SJSA1 (cell line): ENCODE results near the gene POMP. TPM values are rescaled to one million over a fixed set of nuclear protein-coding genes. Genes with fewer than 3 reads are reported as not detected.
"Not testable (repeated sequence)": the region's sequence is repeated elsewhere in the genome, so short reads cannot be mapped to it uniquely, and the experiment has no call there.

Experiments
- DNase-seq, 2 experiments: peaks; one replicate each; pipeline ENCODE4 v3.0.0-alpha.2; 2015 to 2020; ENCODE audit warnings: low spot score in 2 of 2, low read depth in 1 of 2
- H3K27ac ChIP-seq: fragments of 250-450 bp; sonication (Bioruptor Pico); 2 replicates; pipeline ENCODE4 v1.5.1; 2020; ENCODE audit warnings: mild to moderate bottlenecking, moderate library complexity
- H3K27me3 ChIP-seq: fragments of 250-450 bp; sonication (Bioruptor Pico); replicated peaks from 2 replicates; pipeline ENCODE4 v1.5.1; 2020; ENCODE audit warnings: mild to moderate bottlenecking, moderate library complexity
- H3K36me3 ChIP-seq: fragments of 250-450 bp; sonication (Bioruptor Pico); 2 replicates; pipeline ENCODE4 v1.5.1; 2020; ENCODE audit warnings: mild to moderate bottlenecking
- H3K4me1 ChIP-seq: fragments of 250-450 bp; sonication (Bioruptor Pico); replicated peaks from 2 replicates; pipeline ENCODE4 v1.6.1; 2021; ENCODE audit warnings: mild to moderate bottlenecking
- H3K4me3 ChIP-seq: fragments of 250-450 bp; sonication (Bioruptor Pico); 2 replicates; pipeline ENCODE4 v1.5.1; 2020; ENCODE audit warnings: mild to moderate bottlenecking
- H3K9me3 ChIP-seq: fragments of 250-450 bp; sonication (Bioruptor Pico); replicated peaks from 2 replicates; pipeline ENCODE4 v1.5.1; 2020; ENCODE audit warnings: mild to moderate bottlenecking
- total RNA-seq: library from RNA; depleted of rRNA; stranded (reverse); fragments of >200 nt; shearing (Covaris generic); gene quantifications from 2 replicates; pipeline ENCODE4 v1.2.3, GENCODE V29; 2014

POMP gene
- total RNA-seq, 1 experiment from 2014 or later = 169 TPM

DNA sequence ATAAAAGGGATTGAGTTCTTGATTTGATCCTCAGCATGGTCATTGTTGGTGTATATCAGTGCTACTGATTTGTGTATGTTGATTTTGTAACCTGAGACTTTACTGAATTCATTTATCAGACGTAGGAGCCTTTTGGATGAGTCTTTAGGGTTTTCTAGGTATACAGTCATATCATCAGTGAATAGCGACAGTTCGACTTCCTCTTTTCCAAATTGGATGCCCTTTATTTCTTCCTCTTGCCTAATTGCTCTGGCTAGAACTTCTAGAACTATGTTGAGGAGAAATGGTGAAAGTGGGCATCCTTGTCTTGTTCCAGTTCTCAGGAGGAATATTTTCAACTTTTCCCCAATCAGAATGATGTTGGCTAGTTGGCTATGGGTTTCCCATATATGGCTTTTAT, 27.0 kb downstream of the POMP start:
- H3K4me3 ChIP-seq = no peak overlapping the region
- H3K27ac ChIP-seq = no peak overlapping the region
- H3K9me3 ChIP-seq = no peaks in the 10 kb centered on the region
- H3K27me3 ChIP-seq = no peaks in the 10 kb centered on the region
- no peak for DNase-seq
- H3K36me3 ChIP-seq = no peaks in the 10 kb centered on the region
- no peaks in the 10 kb centered on the region for H3K4me1 ChIP-seq

- peak; percentile 56 to 80 for DNase-seq
- H3K4me3 ChIP-seq = peak overlapping the region; percentile 24
- H3K36me3 ChIP-seq, H3K27me3 ChIP-seq, H3K9me3 ChIP-seq: not testable (repeated sequence)
- H3K4me1 ChIP-seq = peaks cover 12% of the 10 kb centered on the region
- H3K27ac ChIP-seq = peak overlapping the region; percentile 75
Observed at GRCh38 chr13:28693605-28694491, 34.9 kb downstream of the POMP start.

DNA sequence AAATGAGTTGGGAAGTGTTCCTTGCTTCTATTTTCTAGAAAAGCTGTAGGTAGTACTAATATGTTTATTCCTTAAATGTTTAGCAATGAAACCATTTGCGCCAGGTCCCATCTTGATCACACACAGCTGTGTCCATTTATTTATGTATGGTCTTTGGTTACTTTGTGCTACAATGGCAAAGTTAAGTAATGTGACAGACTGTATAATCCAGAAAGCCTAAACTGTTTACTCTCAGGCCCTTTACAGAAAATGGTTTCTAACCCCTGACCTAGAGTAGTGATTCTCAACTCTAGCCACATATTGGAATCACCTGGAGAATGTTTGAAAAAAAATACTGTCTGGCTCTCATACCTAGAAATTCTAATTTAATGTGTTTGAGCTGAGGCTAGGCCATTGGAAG, 38.5 kb downstream of the POMP start:
- Histone ChIP-seq H3K36me3 (peaks cover 17% of the 10 kb centered on the region; the same call in 1 of the 2 replicates), H3K9me3 (no peaks in the 10 kb centered on the region), H3K4me3 (no peak overlapping the region), H3K27me3 (no peaks in the 10 kb centered on the region), H3K27ac (no peak overlapping the region), H3K4me1 (peaks cover 12% of the 10 kb centered on the region)
- DNase-seq = no peak

DNA sequence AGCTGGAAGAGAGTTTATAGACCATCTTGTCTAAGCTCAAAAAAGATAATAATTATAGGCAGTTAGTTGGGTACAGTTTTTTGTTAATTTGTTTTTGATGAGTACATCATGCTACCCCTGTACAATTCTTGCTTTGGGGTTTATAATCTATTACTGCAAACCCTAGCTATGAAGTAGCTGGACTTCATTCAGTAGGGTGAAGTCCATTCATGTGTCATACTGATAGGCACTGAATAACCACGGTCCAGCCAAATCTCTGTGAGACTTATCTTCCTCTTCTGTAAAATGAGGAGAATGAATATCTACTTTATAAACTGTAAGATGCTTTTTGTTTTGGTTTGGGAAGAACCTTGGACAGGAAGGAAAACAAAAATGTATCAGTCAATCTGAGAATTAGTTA, 40.3 kb downstream of the POMP start:
- no peak for DNase-seq
- Histone ChIP-seq H3K9me3 (no peaks in the 10 kb centered on the region), H3K4me1 (peaks cover under 1% of the 10 kb centered on the region; the same call in 1 of the 2 replicates), H3K27me3 (no peaks in the 10 kb centered on the region), H3K4me3 (no peak overlapping the region), H3K27ac (no peak overlapping the region), H3K36me3 (peaks cover 17% of the 10 kb centered on the region; the same call in 1 of the 2 replicates)

DNA sequence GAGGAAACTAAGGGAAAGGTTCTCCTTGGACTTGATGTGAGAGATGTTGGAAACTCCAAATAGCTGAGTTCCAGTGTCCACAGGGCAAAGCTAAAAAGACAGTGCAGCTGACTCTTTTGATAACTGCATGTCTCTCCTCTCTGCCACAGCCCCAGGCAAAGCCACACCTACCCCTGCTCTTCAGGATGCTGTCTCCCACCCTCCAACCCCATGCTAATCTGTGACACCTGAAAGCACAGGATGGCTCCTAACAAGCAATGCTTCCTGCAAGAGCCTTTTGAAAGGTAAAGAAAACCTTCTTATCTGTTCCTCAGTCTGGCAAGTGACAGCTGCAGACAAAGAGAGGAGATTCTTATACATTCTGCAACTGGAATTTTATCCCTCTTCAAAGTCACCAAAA, 45.4 kb downstream of the POMP start:
- H3K4me1 ChIP-seq = peaks cover 7% of the 10 kb centered on the region
- no peak for DNase-seq

DNA sequence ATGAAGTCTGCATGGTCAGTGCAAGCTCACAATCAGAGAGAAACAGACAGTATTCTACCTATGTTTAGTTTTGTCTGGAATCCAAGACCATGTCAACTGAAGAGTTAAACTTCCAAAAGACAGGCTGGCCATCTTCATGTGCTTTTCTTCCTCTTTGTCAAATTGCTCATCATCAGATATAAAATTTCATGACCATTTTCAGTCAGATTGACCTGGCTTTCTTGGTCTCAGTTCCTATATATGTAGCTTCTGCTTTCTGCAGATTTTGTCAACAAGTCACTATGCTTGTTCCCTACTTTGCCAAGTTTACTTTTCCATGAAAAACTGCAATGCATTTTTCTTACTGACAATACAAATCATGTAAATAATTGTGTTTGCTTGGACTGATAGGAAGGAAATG, 46.0 kb downstream of the POMP start:
- Histone ChIP-seq H3K4me1 (peaks cover 7% of the 10 kb centered on the region), H3K27me3 (no peaks in the 10 kb centered on the region), H3K9me3 (no peaks in the 10 kb centered on the region), H3K4me3 (no peak overlapping the region), H3K36me3 (peaks cover 12% of the 10 kb centered on the region; the same call in 1 of the 2 replicates), H3K27ac (no peak overlapping the region)
- DNase-seq = no peak

More for the DNA sequence above, 45.4 kb downstream of the POMP start:
- Histone ChIP-seq H3K4me3 (no peak overlapping the region), H3K27ac (no peak overlapping the region), H3K36me3 (peaks cover 12% of the 10 kb centered on the region; the same call in 1 of the 2 replicates), H3K9me3 (no peaks in the 10 kb centered on the region), H3K27me3 (no peaks in the 10 kb centered on the region)

GRCh38 chr13:28705461-28706083, 46.6 kb downstream of the POMP start:
- no peak for DNase-seq

DNA sequence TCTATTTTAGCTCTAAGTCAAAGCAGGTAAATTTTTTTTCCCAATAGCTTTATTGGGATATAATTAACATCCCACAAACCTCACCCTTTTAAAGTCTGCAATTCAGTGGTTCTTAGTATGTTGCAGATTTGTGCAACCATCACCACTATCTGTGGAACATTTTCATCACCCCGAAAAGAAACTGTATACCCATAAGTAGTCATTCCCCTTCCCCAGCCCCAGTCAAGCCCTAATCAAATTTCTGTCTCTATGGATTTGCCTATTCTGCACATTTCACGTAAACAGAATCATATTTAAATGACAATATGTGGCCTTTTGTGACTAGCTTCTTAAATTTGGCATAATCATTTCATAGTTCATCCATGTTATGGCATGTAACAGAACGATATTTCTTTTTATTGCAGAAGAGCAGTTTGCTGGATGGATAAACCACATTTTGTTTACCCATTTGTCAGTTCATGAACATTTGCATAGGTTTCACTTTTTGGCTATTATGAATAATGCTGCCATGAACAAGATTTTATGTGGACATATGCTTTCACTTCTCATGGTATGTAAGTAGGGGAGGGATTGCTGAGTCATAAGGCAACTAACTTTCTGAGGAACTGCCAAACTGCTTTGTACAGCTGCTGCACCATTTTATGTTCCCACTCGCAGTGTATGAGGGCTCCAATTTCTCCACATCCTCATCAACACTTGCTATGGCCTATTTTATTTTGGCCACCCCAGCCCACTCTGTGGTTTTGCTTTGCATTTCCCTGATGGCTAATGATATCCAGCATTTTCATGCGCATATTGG, 48.9 kb downstream of the POMP start:
- Histone ChIP-seq H3K4me3 (no peak overlapping the region), H3K4me1 (peaks cover 7% of the 10 kb centered on the region), H3K27ac (no peak overlapping the region), H3K27me3 (no peaks in the 10 kb centered on the region), H3K36me3 (peaks cover 2% of the 10 kb centered on the region; the same call in 1 of the 2 replicates), H3K9me3 (no peaks in the 10 kb centered on the region)
- no peak for DNase-seq

More at GRCh38 chr13:28705461-28706083, 46.6 kb downstream of the POMP start:
- Histone ChIP-seq H3K4me3 (no peak overlapping the region), H3K27me3 (no peaks in the 10 kb centered on the region), H3K36me3 (peaks cover 8% of the 10 kb centered on the region; the same call in 1 of the 2 replicates), H3K4me1 (peaks cover 7% of the 10 kb centered on the region), H3K27ac (no peak overlapping the region), H3K9me3 (no peaks in the 10 kb centered on the region)

- peaks cover 2% of the 10 kb centered on the region; the same call in 1 of the 2 replicates for H3K36me3 ChIP-seq
- no peaks in the 10 kb centered on the region for H3K9me3 ChIP-seq
- peaks cover 8% of the 10 kb centered on the region for H3K4me1 ChIP-seq
- DNase-seq = no peak
- H3K27me3 ChIP-seq = no peaks in the 10 kb centered on the region
- no peak overlapping the region for H3K27ac ChIP-seq
- no peak overlapping the region for H3K4me3 ChIP-seq
Observed at GRCh38 chr13:28710161-28710560, 51.2 kb downstream of the POMP start.

- H3K4me1 ChIP-seq = peaks cover 30% of the 10 kb centered on the region
- no peak for DNase-seq
- H3K36me3 ChIP-seq = peaks cover 2% of the 10 kb centered on the region; the same call in 1 of the 2 replicates
- H3K9me3 ChIP-seq = no peaks in the 10 kb centered on the region
- H3K27me3 ChIP-seq = no peaks in the 10 kb centered on the region
- no peak overlapping the region for H3K27ac ChIP-seq
- H3K4me3 ChIP-seq = no peak overlapping the region
Observed at GRCh38 chr13:28714651-28715050, 55.7 kb downstream of the POMP start.

- Histone ChIP-seq H3K4me1 (peaks cover 41% of the 10 kb centered on the region), H3K27me3 (no peaks in the 10 kb centered on the region), H3K27ac (peak overlapping the region; percentile 35), H3K36me3 (no peaks in the 10 kb centered on the region), H3K9me3 (no peaks in the 10 kb centered on the region), H3K4me3 (no peak overlapping the region)
- DNase-seq = peak in 1 of 2 experiments; percentile 38
Observed at GRCh38 chr13:28716511-28716910, 57.6 kb downstream of the POMP start.

GRCh38 chr13:28717170-28717569, 58.2 kb downstream of the POMP start:
- no peak for DNase-seq
- Histone ChIP-seq H3K9me3 (no peaks in the 10 kb centered on the region), H3K4me1 (peaks cover 41% of the 10 kb centered on the region), H3K27me3 (no peaks in the 10 kb centered on the region), H3K27ac (no peak overlapping the region), H3K36me3 (no peaks in the 10 kb centered on the region), H3K4me3 (no peak overlapping the region)

GRCh38 chr13:28718196-28718542, 59.2 kb downstream of the POMP start:
- no peak for DNase-seq

More at GRCh38 chr13:28718196-28718542, 59.2 kb downstream of the POMP start:
- H3K27me3 ChIP-seq = no peaks in the 10 kb centered on the region
- H3K9me3 ChIP-seq = no peaks in the 10 kb centered on the region
- no peaks in the 10 kb centered on the region for H3K36me3 ChIP-seq
- H3K27ac ChIP-seq = peak overlapping the region; percentile 73
- peak overlapping the region; percentile 55 for H3K4me3 ChIP-seq
- peaks cover 41% of the 10 kb centered on the region for H3K4me1 ChIP-seq
